NCI-H226 (cell line): ENCODE data around the gene CACNG8.
A peak's percentile ranks its signal among the peaks of the same experiment; 100 is the strongest.

Experiments
- DNase-seq: peaks from one replicate; pipeline ENCODE4 v3.0.0-alpha.2; 2015

The CACNG8 gene

DNA sequence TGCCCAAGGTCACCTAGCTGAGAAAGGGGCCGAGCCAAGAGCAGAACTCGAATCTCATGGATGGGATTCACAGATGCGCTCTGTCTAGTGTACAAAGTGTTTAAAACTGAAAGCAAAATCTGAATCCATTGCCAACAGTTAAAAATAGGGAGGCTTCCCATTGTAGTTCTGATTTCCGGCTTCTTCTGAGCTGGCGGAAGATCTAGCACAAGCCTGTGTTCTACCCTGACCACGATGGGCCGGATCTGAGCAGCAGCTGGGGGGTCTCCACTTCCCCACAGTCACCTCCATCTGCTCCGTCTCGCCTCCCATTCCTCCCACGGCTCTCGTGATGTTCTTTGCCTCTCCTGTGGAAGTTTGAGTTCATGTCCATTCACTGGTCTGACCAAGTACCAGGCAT lies 2.4 kb downstream of the CACNG8 start:
- DNase-seq = no peak

DNA sequence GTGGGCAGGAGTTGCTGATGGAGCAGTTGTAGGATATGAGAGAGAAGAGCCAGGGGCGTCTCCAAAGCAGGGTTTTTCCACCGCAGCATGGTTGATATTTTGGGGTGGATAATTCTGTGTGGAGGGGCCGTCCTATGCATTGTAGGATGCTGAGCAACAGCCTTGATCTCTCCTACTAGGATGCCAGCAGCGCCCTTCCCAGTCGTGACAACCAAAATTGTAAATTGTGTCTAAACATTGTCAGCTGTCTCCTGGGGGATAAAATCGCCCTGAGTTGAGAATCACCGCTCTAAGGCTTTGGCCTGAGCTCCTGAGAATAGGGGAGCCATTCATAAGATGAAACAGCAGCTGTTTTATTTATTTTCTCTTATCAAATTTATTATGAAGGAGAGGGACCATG lies 4.2 kb downstream of the CACNG8 start:
- no peak for DNase-seq

DNA sequence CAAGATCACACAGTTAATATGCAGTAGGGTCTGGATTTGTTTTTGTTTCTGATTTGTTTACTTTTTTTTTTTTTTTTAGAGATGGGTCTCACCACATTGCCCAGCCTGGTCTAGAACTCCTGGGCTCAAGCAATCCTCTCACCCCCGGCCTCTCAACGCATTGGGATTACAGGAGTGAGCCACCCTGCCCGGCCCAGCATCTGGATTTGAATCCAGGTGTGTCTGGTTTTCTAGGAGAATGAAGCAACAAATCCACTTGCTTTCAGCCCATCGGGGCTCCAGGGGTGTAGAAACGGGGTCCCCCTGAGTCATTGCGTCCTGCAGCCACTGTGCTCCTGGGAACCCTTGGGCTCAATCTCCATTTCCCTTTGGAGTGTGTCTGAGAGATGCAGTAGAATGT lies 6.6 kb downstream of the CACNG8 start:
- DNase-seq = no peak

DNA sequence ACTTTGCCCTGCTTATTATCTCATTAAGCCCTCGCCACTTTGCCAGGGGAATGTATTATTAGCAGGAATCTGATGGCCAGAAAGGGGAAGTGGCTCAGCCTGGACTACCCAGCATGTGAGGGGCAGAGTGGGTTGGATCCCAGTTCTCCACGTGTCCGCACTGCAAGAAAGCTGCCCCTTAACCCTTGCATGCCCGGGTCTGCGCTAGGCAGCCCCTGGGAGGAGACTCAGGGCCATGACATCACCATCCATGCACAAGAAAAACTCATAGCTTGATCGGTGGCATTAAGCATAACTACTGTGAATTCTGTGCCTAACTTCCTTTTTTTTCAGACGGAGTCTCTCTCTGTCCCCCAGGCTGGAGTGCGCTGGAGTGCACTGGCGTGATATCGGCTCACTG lies 8.9 kb downstream of the CACNG8 start:
- no peak for DNase-seq

DNA sequence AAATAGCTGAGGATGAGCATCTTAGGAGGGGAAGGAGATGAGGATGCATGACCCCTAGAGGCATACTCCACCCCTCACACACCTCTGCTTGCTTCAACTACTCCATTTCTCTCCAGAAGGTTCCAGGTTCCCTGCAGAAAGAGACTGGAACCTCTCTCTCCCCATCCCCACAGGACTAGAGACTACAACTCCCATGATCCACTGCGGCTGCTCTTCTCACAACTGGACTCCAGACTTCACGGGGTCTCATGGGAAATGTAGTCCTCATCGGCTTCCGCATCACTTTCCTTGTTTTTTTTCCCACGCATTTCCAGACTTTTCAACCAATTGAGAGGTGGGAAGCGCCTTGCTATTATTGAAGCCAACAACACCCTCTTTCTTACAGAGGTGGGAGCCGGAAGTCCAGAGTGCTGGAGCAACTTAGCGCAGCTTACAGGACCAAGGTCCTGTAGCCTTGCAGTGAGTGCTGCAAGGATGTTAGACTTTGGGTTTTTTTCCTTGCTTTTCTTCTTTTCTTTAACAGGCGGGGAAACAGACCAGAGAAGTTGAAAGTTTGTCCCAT lies 14.8 kb downstream of the CACNG8 start:
- DNase-seq = peak; percentile 85

DNA sequence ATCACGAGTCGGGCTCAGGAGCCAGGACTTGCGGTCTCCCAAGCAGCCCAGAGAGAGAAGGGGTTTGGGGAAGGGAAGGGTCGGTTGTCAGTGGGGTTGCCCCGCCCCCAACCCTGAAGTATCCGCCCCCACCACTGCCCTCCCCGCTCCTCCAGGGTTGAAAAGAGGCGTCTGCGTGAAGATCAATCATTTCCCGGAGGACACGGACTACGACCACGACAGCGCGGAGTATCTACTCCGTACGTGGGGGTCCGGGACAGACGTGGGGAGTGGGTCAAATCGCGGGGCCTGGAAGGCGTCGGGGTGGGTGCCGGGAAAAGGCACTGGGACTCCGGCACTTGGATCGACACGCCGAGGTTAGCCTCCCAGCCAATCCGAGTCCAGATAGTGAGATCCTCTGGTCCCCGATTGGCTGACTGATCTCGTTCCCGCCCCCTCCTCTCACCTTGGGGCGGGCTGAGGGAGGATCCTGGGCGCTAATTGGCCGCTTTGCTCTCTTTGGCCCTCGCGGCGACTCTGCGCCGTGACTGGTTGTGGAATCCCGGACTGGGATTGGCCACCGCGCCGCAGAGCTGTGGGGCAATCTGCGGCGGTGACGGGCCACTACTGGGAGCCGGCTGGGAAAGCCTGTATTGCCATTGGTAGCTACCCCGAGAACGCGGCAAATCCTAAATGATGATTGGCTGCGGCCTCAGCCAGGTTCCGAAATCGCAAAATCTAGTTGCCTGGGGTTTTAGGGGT lies 15.4 kb downstream of the CACNG8 start:
- peak; percentile 32 for DNase-seq

DNA sequence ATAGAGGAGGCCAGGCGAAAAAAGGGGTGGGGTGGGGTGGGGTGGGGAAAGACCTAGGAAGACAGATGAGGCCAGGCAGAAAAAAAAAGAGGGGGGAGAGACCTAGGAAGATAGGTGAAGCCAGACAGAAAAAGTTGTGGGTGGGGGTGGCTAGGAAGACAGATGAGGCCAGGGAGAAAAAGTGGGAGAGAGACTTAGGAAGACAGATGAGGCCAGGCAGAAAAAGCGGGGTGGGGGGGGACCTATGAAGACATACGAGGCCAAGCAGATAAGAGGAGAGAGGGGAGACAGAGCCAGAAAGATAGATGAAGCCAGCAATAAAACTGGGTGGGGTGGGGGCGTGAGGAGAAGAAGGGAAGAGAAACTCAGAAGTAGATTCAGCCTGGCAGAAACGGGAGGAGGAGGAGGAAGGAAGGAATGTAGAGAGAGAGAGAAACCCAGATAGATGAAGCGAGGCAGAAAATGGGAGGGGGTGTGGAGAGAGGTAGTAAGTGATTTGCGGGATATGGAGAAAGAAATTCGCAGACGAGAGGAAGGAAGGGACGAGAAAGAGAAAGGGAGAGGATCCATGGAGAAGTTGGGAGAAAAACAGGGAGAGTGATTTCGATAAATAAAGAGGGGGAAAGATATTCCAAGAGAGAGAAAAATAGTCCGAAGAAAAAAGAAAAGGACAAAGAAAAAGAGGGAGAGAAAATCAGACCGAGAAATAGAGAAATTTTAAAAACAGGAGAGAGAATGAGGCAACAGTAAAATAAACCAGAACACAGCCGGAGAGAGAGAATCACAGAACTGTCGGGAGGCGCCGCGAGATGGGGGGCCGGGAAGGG lies 16.5 kb downstream of the CACNG8 start:
- no peak for DNase-seq

DNA sequence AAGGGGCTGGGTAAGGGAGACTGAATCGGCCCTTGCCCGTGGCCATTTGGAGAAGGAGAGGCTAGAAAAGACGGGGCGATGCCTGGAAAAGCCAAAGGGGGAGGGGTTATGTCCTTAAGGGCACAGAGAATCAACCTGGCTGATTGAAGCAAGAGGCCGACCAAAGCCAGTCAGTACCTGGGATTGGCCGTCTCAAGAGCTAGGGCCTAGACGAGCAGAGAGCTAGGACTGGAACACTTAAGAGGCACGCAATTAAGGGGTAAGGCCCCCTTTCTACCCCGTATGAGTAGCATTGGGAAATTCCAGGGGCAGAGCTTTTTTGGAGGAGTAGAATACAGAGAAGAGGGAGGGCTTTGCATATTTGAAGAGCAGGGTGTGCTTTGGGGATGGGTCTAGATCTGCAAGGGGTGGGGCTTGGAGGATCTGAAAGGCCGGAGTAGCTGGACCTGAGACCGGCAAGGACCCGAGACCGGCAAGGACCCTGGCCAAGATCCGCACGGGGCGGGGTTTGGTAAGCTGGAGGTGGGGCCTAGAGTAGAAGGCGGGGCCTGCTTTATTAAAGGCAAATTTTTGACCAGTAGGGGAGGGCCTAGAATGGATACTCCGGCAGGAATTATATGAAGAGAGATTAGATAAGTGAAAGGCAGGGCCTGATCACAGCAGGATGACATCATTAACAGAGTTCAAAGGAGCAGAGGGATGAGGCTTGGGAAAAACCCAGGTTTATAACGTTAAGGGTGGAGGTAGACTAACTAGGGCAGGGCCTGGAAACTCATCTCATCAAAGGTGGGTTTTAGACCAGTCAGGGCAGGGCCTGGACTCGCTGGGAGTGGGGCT lies 18.0 kb downstream of the CACNG8 start:
- DNase-seq = peak; percentile 99

DNA sequence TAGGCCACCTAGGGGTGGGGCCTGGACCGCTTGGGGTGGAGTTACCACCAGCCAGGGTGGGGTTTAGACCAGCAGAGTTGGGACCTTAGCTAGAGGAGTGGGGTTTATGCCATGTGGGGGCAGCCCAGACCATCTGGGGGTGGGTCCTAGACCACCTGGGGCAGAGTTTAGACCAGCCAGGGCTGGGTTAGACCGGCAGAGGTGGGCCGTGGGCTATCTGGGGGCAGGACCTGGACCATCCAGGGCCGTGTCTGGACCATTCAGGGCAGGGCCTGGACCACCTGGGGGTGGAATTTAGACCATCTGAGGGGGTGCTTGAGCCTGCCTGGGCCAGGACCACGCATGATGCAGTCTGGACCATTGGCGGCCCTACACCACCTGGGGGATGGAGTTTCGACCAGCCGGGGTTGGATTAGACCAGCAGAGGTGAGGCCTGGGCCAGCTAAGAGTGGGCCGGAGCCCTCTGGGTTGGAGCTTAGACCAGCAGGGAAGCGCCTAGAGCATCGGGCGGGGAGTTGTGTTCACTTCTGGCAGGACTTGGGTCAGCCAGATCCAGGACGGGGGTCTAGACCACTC lies 18.7 kb downstream of the CACNG8 start:
- peak; percentile 22 for DNase-seq

DNA sequence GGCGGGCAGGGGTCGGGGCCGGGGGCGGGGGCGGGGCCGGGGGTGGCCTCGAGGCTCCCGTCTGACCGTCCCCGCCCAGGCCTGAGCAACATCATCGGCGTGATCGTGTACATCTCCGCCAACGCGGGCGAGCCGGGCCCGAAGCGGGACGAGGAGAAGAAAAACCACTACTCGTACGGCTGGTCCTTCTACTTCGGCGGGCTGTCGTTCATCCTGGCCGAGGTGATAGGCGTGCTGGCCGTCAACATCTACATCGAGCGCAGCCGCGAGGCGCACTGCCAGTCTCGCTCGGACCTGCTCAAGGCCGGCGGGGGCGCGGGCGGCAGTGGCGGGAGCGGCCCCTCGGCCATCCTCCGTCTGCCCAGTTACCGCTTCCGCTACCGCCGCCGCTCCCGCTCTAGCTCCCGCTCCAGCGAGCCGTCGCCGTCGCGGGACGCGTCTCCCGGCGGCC lies 19.3 kb downstream of the CACNG8 start:
- no peak for DNase-seq

DNA sequence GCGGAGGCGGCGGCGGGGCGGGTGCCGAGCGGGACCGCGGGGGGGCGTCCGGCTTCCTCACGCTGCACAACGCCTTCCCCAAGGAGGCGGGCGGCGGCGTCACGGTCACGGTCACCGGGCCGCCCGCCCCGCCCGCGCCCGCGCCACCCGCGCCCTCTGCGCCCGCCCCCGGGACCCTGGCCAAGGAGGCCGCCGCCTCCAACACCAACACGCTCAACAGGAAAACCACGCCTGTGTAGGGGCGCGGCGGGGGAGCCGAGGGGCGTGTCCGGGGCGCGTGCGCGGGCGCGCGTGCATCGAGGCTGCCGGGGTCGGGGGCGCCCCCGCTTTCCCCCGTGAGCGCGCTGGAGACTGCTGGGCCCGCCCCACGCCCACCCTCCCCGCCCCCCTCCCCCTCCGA lies 19.9 kb downstream of the CACNG8 start:
- peak; percentile 68 for DNase-seq

DNA sequence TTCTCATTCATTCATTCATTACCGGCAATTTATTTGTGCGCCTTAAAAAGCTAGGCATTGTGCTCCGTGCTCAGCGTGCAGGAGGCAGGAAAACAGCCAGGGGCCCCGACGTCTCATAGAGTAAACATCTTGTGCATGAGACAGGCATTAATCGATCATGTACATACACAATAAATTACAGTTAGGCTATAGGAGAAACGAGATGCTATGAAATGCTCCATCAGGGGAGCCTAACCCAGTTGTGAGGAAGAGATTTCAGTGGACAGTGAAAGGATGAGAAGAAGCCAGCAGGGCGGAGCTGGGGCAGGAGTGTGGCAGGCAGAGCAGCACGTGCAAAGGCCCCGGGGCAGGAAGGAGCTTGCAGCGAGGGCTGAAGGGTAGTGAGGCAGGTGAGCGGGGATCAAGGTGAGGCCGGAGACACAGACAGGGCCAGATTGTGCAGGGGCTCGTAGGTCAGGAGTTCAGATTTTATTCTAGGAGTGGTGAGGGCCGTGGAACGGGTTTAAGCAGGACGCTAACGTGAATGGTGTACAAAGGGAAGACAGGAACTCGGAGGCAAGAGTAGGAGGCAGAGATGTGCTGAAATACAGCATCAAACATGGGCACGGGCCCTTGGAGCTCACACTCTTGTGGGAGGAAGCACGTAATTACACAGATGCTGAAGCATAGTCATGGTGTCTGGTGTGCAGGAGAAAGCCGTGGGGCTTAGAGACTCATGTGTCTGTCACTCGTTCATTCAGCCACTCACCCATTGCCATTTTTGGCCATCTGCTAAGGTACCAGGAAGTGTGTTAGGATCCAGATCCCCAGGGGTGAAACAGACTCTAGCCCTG lies 20.9 kb downstream of the CACNG8 start:
- DNase-seq = no peak

DNA sequence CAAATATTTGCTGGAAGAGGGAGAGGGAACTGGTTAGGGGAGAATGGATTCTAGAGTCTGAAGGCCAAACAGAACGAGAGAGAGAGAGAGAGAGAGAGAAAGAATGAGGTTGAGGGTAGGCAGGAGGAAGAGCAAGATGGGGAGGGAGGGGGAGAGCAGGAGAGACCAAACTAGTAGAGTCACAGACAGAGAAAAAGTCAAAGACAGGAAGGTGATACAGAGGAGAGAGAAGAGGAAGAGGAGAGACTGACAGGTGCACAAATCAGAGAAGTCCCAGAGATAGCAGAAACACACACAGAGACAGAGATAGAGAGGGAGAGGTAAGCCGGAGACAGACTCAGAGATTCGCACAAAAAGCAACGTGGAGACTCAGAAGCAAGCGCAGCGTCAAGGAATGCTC lies 23.1 kb downstream of the CACNG8 start:
- no peak for DNase-seq

DNA sequence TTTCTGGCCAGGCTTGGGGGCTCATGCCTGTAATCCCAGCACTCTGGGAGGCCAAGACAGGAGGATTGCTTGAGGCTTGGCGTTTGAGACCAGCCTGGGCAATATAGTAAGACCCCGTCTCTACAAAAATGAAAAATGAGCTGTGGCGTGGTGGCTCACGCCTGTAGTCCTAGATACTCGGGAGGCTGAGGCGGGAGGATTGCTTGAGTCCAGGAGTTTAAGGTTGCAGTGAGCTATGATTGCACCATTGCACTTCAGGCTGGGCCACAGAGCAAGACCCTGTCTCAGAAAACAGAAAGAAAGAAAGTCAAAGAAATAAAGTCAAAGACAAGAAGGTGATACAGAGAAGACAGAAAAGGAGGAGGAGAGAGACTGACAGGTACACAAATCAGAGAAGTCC lies 26.2 kb downstream of the CACNG8 start:
- DNase-seq = no peak

DNA sequence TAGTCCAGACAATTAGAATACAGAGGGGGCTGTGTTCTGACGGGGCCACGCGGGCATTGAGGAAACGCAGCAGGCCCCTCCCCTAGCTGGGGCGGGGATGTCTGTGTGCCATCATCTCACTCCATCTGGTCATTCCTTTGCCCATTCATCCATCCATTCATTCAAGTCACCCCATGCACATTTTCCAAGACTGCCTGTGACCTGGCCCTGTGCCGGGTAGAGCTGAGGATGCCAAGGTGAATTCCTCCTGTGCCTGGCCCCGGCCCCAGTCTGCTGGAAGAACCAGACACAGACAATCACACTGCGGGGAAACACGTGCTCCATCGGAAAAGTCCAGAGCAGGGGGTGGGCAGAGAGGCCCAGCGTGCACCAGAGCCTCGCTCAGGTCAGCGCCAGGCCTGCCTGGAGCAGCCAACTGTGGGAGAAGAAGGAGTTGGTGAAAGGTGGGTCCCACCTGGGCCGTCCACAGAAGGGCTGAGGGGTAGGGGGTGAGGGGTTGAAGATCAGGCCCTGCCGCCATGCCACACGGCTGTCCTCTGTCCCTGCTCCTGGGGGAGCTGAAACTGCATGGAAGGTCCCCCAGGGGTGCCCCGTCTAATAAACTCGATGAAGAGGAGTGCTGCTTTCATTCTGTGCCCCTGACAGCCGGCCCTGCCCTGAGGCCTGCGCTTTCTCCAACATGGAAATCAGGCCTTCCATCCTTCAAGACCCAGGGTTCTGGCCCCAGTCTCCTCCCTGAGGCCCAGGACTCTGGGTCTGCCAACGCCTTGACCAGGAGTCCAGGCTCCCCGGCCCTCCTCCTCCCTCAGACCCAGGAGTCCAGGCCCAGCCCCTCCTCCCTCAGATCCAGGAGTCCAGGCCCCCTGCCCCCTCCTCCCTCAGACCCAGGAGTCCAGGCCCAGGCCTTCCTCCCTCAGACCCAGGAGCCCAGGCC lies 27.1 kb downstream of the CACNG8 start:
- peak; percentile 34 for DNase-seq

DNA sequence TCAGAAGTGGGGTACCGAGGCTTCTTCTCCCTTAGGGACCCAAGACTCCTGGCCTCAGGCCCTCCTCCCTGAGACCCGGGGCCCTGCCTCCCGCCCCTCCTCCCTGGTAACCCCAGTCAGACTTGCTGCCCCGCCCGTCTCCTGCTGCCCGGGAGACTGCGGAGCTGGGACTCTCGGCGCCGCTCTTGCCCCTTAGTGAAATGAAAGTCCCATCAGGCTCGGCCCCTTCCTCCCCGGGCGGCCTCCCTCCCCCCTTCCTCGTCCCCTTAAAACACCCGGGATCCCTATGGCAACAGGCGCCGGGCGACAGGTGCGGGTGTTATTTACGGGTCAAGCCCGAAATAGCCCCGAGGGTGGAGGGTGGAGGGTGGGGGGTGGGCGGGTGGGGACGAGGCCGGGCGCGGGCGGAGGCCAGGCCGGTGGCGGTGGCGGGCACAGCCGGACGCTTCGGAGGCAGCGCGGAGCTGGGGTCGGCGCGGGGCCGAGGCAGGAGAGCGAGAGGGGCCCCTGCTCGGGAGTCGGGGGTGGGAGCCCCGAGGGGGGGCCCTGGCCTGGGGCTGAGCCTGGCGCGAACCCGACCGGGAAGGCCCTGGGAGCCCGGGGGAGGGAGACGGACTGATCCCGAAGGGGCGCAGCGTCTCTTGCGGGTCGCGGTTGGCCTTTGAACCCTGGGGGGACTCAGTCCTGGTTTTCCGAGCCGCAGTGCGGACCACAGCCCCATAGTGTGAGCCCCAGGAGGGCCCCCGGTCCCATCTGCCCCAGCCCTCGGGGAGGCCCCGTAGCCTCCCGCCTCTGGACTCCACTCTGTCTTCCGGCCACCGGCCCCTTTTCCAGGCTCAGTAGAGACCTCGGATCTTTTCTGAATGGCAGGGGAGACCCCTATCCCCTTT lies 28.7 kb downstream of the CACNG8 start, which contains the start of gene CACNG6:
CACNG6 (plus strand) TSS at position 414 of the 890 bp plus-strand sequence. CDS start 1,241 bp downstream, outside the sequence.
- peak; percentile 43 for DNase-seq

DNA sequence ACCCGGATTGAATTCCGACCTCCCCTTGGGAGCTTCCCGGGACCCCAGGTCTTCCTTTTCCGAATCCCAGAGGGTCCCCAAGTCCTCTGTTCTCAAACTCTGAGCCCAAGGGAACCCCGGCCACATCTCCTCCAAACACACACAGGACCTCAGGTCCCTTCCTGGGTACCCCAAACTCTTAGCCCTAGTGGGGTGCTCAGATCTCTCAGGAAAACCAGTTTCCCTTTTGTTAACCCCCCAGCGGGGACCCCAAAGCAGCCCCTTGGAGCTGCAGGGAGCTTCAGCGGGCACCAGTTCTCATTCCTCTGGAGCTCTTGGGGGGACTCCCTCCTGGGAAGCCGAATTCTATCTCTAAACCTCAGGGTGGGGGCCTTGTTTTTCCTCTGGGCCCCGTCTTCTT lies 29.5 kb downstream of the CACNG8 start:
- no peak for DNase-seq

DNA sequence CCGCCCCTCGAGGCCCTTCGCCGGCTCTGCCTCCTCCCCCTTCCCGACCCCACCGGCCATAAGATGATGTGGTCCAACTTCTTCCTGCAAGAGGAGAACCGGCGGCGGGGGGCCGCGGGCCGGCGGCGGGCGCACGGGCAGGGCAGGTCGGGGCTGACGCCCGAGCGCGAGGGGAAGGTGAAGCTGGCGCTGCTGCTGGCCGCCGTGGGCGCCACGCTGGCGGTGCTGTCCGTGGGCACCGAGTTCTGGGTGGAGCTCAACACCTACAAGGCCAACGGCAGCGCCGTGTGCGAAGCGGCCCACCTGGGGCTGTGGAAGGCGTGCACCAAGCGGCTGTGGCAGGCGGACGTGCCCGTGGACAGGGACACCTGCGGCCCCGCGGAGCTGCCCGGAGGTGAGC lies 30.1 kb downstream of the CACNG8 start:
- no peak for DNase-seq

DNA sequence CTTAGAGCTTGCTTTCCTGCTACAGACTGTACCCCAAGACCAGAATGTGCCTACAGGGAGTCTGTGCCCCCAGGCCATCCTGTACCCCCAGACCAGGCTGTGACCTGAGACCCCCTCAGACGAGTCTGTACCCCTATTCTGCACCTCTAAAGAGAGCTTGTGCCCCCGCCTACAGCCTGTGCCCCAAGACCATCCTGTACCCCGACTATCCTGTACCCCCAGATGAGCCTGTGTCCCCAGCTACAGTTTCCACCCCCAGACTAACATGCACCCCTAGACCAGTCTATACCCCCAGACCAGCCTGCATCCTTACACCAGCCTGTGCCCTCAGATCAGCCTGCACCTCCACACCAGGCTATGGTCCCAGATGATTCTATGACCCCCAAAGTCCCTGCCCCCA lies 30.7 kb downstream of the CACNG8 start:
- no peak for DNase-seq
